Measurements from ENCODE around the gene ABCA12.

The ABCA12 gene

DNA sequence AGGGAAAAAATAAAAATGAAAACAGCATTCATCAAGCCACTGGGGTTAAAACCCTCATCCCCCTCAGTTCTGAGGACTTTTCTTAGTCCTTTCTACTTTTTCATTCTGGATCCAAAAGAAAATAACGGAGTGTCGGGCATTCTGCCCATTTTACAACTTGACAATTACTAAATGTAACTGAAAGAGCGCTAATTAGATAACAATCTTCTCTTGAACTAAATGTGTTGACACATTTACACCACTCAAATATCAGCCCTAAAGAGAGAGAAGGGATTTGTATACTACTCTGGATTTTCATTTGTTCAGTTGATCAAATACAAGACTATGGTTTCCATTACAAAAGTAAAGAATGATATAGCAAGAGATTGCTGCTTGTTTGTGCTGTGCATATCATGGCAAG is 27.5 kb downstream of the ABCA12 start:
- no peak for DNase-seq

DNA sequence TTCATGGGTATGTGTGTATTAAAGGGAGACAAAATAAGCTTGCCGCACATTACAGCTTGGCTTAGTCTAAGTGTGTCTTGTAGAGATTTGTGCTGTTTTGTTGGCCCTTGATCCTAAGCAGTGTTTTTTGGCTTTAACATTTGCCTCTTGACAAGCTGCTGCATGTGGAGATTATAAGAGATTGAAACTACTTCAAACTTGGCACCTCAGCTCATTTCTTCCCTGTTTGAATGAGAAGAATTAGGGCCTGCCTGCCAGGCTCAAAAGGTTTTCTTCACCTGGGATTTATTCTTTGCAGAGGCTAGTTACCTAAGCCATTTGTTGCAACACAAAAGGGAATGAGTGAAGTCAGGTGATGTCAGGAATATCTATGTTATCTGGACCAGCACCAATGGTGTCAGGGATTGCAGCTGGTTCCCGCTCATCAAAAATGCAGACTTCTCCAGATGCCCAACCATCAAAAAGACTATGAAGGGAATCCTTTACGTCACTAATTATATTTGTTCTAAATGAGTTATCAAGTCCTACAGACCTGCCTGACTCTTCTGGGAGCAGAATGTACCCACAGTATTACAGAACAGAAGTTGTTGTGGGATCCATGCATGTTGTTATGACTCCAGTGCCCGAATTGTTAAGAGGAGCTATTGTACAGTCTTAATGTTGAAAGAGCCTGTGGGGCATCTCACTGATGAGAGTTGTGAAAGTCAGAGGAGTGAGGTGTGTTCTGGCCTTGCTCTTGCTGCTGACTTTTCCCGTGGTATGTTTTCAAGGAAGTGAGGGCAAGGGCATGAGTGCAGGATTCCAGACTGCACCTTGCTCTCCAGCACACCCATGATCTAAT is 31.0 kb downstream of the ABCA12 start:
- no peak for DNase-seq

DNA sequence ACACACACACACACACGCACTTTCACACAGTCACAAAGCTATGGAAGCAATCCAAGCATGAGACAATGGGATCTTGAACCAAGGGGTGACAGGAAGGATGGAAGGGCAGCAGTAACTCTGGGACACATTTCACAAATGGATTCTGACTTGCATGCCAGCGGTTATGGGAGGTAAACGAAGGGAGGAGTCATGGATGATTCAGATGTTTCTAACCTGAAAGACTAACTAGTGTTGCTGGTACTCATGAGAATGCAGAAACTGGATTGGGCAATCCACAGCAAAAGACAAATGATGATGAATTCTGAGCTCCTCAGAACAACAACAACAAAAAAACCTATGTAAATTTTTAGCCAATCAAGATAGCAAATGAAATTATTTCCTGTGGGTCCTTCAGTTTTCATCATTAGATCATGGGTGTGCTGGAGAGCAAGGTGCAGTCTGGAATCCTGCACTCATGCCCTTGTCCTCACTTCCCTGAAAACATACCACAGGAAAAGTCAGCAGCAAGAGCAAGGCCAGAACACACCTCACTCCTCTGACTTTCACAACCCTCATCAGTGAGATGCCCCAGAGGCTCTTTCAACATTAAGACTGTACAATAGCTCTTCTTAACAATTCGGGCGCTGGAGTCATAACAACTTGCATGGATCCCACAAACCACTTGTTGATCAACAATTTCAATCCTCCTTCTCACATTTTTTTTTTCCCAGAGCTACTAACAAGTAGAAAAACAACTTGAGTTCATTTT is 32.6 kb downstream of the ABCA12 start:
- no peak for DNase-seq

DNA sequence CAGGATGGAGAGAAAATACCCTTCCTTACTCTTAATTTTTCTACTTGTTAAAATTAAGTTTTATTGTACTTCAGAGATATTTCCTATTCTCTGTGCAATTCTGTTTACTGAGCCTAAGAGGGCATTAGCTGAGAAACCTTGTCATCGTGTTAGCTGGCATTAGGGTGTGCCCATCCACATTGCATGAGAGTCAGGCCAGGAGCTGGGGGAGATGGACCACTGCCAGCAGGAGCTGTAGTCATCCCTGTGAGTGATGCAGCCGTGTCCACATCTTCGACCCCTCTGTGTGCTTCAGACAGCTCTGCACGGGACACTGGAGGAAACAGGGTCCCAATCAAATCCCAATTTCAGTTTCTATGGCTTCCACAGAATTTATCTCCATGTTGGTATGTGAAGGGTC is 34.2 kb downstream of the ABCA12 start:
- no peak for DNase-seq

DNA sequence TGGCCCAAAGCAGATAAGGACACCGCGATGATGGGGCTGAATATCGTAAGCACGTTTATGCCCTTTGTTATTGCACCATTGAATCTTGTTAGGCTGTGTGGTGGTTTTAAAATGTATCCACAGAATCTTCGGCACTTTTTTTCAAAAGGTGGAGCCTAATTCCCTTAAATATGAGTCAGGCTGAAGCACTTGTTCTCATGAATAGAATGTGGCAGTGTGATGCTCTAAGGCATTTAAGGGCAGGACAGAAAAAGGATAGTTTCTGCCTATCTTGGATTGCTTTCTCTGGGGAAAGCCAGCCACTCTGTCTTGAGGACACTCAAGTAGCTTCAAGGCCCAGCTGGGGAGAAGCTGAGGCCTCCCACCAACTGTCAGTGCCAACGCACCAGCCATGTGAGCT is 39.6 kb downstream of the ABCA12 start:
- no peak for DNase-seq

DNA sequence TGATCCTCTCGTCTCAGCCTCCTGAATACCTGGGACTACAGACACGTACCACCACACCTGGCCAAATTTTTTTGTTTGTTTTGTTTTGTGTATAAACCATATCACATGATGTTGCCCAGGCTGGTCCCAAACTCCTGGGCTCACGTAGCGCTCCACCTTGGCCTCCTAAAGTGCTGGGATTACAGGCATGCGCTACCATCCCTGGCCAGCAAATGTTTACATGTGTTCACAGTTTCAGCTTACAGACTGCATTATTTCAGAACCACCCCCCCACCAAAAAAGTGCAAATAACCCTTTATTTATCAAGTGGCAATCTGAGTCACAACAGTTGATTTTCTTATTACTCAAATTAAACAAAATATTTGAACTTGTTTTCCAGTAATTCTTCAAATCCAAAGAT is 54.3 kb downstream of the ABCA12 start:
- no peak for DNase-seq

DNA sequence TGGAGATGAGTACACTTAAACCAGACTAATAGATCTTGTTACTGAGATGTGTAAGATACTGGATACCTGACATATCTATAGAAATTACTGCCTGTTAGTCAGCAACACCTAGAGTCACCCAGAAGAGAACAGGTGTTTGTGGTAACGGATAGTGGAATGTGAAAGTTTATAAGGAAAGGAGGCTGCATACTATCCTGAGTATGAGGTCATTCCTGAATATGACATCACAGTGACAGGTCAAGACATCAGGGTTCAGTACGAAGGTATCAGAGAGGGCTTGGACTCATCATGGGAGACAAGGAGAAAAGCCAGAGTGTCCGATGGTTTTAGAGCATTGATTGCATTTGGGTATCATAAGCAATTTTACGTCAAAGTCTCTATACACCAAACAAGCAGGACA is 55.3 kb downstream of the ABCA12 start:
- DNase-seq, result no peak

DNA sequence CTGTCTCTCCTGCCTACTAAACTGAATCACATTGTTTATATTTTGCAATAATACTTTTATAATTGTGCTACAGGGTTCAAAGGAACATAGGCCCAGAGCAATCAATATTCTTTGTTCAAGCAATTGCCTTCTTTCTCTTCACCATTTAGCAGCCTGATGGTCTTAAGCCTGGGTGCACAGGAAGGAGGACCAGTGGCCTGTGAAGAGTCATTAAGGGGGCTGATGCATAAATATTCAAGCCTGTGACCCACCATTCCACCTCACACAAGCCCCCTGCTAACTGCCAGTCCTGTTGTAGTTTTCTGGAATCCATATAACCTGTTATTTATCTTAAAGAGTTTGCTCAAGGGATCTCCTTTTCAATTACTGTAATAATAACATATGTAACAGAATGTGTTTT is 56.0 kb downstream of the ABCA12 start:
- no peak for DNase-seq

DNA sequence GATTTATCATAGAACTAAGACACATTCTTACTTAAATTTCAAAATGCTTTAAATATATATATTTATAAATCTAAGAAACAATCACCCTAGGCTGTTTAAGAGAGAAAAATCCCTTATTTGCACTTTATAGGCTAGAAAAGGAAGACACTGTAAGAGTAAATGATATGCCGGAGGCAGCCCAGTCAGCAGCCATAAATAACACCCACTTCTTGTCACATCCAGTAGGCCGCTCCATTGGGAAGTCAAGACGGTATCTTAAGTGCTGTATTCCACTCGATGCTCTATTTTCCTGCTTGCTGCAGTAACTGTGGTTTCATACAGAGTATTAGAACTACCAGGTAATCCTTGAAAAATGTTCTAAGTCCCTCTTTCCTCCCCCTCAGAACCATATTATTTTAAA is 57.9 kb downstream of the ABCA12 start:
- DNase-seq, result no peak

DNA sequence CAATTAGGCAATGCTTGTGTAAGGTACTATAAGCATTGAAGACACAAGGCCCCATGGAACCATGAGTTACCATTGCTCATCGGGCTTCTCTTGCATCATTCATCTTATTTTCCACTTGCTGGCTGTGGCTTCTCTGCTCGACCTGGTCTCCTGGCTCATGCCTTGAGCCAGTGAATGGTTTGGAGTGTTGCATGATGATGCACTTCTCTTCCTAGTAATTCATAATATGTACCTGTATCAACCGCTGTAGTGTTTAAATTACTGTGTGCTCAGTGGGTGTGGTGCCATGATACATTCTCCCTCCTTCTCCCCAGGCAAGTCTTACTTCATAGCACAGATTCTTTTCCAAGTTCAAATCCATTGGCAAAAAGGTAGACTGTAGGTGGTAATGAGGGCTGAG is 66.8 kb downstream of the ABCA12 start:
- no peak for DNase-seq

DNA sequence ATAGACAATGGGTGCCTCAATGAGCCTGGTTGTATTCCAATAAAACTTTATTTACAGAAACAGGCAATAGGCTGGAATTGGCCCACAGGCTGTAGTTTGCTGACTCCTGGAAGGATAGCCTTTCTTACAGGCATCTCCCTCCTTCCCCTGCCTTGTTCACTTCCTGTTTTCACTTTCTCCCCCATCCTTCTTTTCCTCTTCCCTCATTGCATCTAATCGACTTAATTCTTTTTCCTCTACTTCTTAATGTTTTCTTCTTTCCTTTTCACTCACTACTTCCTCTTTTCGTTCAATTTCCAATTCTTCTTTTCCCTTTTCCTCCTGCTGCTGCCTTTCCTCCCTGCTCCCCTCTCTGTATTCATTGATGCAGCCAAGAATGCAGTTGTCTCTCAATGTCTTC is 70.0 kb downstream of the ABCA12 start:
- DNase-seq, result no peak

DNA sequence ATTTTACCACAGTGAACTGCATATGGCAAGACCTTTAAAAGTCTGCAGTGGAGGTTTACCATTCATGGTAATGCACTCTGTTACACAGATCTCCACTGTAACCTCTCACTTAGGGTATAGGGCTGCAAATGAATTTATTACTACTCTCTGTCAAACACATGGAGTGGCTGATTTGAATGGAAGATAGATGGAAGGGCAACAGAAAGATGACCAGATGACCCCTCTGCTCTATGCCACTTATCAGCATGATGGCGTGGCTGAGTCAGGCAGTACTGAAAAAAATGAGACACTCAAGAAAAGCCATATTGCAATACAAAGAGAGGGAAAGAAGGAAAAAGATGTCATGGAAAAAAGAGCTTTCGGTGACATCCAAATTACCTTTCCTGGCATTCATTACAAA is 72.3 kb downstream of the ABCA12 start:
- DNase-seq, result no peak

DNA sequence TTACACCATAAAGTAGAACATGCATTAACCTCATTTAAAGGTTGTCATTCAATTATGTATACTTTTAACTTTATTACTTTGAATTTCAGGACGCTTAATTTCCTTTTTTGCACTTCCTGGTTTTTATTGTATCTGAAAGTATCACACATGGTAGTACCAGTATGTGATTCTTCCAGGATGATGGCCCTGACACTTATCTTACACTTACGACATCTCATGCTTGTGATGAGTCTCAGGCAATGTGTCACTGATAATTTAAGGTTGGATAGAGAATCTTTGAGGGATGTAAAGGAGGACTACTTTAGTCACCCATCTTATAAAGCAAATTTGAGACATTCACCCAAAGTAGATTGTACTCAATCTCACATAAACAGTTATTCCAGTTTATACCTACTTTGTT is 74.9 kb downstream of the ABCA12 start:
- no peak for DNase-seq

DNA sequence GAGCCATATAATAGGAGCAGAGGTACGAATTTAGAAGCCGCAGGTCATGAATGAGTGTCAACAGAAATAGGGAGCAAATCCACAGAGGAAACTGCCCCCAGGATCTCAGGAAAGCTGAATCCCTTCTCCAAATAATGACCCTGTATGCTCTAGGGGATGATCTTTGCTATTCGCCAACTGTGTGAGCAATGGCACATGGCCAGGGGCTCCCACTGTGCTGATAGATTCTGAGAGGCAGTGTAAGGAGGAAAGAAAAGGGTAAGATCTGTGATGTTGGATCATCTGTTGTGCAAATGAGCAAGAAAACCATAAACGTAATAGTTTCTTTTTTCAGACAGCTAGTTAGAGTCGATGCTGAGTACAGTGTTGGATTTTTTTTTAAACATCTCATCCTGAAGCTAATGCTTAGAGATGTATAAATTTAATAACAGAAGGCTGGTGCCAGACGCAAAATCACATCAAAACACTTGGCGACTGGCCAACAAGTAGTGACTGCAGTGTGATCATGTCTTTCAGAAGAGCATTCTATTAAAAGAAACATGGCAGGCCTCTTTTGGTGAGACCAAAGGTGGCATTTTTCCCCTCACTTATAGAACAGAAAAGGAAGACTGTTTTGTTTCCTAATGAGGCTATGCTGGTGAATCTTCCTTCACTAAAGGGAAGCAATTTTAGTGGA is 77.4 kb downstream of the ABCA12 start:
- DNase-seq, result peak; percentile 2

DNA sequence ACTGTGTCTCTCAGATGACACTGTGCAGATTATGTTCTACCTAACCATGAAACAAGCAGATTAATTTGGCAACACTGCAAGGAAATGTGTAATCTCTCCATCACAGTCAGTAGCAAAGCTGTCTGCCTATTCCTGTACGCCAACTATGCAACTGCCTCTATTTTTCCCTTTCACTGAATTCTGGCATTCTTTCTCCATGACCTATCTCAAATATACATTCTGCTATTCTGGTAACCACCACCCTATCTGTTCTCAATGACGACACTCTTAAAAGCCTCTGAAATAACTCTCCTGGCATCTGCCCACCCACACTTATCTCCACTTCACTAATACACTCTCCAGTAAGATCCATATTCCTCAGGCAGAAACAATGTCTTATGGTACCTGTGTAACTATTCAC is 78.7 kb downstream of the ABCA12 start:
- no peak for DNase-seq

DNA sequence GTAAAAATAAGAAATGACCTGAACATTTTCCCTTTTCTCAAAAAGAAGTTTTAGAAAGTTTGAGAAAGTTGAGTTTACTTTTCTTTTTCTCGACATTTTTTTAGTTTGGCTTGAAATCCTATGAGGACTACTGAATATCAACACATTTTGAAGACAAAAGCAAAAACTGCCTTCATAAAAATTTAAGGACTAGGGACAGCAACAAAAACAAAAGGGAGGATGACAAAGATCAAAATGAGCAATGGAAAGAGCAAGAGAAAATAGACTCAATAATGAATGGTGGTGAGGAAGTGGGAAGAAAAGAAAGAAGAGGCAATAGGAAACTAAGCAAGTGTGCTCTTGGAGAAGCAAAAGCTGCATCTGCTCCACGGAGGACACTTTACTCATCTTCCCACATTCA is 82.5 kb downstream of the ABCA12 start:
- DNase-seq, result no peak

DNA sequence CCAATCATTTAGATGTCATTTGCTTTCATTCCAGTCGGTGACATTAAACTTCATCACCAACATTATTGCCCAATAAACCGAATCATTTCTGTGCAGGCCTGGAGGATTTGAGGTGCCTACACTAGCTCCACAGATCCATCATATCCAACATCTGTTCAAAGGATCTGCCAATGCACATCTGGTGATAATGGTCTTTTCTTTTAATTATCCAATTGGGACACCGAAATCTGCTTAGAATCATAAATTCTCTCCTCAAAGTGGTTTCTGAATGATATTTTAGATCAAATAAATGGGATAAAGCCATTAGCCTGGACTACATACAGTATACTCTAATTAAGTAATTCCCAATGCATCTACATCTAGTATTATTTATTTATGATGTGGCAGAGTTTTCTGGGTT is 85.6 kb downstream of the ABCA12 start:
- no peak for DNase-seq

DNA sequence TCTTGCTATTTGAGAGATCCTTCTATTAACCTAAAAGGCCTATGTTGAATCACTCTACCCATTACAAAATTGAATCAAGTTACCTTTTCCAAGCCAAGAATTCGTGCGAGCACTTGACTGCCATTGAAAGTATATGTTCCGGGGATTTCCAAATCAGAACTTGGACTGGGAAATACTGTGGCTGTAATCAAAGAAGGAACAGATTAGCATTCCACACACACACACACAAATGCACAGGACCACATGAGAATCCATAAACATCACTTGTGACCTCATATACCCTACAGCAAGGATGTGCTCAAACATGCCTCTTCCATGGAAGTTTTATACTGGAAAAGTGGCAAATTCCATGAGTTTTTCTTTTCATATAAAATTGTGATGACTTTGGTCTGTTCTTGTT is 86.0 kb downstream of the ABCA12 start:
- DNase-seq, result no peak

DNA sequence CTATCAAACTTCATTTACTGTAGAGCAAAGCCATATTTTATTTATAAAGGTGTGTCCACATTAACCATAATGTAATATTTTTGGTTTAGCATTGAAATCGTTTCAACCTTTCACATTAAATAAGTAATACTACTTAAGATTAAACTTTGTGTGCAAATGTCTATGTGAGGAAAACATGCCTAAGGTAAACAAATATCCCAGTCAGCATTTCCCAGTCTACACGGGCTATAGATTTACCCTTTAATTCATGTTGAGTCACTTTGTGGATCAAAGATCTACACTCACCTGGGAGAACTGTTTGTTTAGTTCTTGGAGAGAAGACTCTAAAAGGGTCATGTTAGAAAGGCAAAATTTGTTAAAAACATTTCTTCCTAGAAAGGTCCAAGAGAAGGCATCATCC is 89.1 kb downstream of the ABCA12 start:
- no peak for DNase-seq

DNA sequence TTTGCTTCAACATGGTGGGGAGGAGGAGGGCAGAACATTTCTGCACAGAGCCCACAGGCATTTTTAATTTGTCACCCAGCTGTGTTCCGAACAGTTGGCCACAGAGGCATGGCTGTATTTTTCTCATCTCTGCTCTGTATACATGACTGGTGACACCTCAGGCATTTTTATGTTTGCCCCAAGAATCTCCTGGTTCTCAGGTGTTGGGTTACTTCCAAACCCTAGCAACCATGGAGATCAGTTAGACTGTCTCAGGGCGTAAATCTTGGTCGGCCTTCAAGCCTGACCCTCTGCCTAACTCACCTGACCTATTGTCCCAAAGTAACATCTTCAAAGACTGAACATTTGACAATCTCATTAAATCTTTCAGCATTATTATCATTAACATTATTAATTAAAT is 100.0 kb downstream of the ABCA12 start:
- DNase-seq, result no peak

DNA sequence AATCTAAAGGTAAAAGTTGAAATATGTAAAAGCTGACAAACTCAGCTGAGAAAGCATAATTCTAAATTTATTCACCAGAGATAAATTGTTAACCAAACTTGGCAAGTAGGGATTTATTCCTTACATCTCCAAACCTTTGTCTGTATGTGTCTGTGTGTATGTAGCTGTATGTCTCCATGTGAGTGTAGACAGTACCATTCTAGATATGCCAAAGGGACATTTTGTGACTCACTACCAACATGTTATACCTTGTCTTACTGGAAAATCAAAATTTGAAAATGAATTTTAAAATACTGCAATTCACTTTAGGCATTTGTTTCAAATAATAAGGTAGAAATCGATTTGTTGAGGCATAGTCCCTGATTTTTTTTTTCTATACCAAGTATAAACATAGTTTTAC is 102.1 kb downstream of the ABCA12 start:
- no peak for DNase-seq

DNA sequence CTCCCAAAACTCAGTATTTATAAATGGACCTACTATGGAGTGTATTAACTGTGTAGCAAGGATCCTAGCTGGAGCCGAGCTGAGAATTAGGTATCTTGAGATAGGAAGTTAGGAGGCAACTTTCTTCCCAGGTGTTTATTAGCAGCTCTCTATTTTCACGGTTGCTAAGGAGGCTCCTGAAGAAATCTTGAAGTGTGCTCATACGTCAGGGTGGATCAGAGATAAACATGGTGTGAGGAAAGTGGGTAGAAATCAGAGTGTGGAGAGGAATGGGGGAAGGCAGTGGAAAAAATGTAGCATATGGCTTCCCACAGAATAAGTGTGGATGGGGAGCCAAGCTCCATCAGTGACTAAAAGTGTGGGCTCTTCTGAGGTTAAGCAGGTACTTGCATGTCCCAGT is 104.3 kb downstream of the ABCA12 start:
- no peak for DNase-seq

DNA sequence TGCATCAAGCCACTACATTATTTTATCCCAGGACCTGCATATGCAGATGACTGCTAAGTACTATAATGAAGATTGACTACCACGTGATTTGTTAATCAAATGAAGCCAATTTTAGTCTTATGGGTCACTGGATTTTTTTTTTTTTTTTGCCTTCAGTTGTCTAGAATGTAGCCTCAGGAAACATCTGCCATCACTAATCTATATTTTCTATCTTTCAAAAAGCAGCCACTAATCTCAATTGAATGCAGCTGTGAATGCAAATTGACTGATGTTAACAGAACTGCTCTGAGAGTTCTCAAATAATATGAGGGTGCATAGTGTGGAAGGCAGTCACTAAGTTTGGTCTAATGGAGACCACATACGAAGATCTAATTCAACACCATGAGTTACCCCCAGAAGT is 106.3 kb downstream of the ABCA12 start:
- DNase-seq, result peak; percentile 4

DNA sequence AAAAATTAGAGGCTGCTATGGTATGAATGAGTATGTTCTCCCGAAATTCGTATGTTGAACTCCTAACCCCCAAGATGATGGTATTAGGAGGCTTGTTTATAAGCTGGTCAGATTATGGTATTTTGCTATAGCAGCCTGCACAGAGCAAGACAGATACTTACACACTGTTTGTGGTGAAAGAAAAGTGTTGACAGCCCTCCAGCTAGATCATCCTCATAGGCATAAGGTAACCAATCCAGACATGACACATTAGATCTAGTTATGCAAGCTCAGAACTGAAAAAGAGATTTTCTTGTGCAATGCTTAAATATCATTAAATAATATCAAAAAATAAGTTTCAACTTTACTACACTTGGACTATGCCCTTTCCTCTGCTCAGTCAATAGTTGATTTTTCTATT is 107.1 kb downstream of the ABCA12 start:
- no peak for DNase-seq

Data from retina (tissue), 1 donor.